Activated effector memory CD4-positive, alpha-beta T cell treated with Interleukin-2 at 50 U/mL for 16 hours (primary cell): Measurements from ENCODE around the gene S100A13.
A peak's percentile ranks its signal among the peaks of the same experiment; 100 is the strongest.
"Not testable (repeated sequence)": the region's sequence is repeated elsewhere in the genome, so short reads cannot be mapped to it uniquely, and the experiment has no call there.

Experiments used
- DNase-seq: peaks from one replicate; pipeline ENCODE4 v3.0.0-alpha.2; 2020

S100A13 gene

DNA sequence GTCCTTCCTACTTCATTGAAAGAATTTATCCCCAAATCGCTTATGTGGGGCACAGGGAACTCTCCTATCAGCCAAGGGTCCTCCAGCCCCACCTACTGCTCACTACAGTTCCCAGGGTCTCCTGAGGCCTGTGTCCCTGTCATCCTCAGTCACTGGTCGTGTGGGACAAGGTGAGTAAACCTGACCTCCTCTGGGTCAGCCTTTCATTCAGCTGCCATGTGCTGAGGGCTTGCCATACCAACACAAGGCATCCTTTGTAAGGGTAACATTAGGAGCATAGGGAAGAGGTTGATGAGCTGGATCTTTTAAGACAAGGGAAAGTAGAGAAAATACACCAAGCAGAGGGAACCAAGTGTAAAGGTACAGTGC, 20.0 kb upstream of the S100A13 start:
- DNase-seq = no peak

DNA sequence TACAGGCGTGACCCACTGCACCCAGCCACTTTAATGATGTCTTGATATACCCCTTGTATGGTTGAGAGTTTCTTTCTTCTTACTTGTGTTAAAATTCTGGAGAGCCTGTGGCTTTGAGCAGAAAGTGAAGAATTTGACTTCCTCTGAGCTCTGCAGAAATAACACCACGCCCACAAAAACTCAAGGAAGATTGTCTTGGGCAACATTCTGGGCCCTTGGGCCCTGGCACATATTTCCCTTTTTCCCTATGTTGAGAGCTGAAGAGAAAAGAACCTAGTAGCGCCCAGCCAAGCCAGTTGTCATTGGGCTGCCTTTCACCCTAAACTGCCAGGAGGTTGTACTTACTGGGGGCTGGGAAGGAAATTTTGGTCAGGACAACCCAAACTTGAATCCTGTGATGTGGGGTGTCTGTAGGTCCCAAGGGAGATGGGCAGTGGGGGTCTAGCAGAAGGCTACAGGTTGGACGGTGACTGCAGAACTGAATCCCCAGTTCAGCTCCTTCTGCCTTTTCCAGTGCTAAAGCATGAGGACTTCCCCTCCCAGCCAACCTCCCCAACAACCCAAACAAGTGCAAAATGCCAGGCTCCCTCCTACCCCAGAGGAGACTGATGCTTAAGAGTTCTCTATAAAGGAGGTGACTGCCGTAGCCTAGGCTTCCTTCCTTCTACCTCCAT, 19.5 kb upstream of the S100A13 start:
- DNase-seq = no peak

DNA sequence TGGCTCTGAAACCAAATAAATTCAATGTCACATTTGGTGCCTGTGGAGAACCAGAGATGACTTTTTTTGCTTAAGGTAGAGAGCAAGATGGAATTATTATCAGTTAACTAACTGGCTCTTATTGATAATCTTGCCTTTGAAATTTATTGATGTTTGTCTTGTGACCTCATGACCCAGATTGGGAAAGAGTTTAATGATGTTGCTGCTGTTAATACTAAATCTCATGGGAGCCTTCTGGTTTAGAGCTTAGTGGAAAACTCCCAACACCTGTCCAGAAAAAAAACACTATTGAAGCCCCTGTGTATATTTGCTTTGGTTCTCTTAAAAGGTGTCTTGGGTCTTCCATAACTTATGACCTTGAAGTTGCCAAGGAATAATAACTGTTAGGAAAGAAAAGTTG, 16.5 kb upstream of the S100A13 start:
- DNase-seq = no peak

DNA sequence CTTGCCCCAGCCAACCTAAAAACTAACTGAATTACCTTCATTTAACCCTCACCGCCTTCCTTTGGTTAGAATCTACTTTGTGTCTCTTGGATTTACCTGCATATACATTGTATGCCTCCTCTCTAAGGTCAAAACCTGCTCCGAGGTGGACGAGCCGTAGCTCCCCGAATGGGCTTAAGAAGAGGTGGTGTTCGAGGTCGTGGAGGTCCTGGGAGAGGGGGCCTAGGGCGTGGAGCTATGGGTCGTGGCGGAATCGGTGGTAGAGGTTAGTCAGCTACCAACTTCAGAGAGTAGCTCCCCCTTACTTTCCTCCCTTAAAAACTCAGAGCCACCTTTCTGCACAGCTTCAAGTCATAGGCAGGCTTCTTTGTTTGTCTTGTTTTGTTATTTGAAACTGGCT, 15.8 kb upstream of the S100A13 start:
- no peak for DNase-seq

DNA sequence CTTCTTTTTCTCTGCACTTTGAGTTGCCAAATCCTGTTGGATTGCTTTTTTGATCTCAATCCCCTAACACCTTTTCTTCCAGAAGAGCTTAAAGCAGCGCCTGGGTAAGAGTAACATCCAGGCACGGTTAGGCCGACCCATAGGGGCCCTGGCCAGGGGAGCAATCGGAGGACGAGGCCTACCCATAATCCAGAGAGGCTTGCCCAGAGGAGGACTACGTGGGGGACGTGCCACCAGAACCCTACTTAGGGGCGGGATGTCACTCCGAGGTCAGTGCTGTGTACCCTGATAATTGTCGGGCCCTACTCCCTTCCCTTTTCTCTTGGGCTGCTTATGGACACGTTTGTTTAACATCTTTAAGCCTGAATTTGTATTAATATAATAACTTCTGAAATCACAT, 14.9 kb upstream of the S100A13 start:
- DNase-seq = no peak

DNA sequence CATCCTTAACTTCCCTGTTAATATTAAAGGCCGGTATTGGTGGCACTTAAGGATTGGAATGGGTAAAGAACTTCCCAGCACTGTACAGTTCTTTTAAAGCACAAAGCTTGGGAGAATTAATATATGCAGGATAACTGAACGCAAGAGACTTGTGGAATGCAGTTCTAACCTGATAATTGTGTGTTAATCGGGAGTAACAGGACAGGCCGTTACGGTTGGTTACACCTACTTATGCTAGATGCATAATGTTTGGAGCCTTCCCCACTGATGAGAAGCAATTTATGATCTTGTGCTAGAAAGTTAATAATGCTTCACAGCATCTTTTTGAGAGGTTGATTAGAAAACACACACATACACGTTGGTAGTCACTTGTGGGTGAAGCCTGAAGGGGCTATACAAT, 13.6 kb upstream of the S100A13 start:
- DNase-seq = no peak

DNA sequence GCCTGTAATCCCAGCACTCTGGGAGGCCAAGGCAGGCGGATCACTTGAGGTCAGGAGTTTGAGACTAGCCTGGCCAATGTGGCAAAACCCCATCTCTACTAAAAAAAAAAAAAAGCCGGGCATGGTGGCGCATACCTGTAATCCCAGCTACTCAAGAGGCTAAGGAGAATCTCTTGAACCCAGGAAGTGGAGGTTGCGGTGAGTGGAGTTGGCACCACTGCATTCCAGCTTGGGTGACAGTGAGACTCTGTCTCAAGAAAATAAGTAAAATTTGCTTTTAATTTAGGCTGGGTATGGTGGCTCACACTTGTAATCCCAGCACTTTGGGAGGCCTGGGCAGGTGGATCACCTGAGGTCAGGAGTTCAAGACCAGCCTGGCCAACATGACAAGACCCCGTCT, 12.9 kb upstream of the S100A13 start:
- not testable (repeated sequence) for DNase-seq

DNA sequence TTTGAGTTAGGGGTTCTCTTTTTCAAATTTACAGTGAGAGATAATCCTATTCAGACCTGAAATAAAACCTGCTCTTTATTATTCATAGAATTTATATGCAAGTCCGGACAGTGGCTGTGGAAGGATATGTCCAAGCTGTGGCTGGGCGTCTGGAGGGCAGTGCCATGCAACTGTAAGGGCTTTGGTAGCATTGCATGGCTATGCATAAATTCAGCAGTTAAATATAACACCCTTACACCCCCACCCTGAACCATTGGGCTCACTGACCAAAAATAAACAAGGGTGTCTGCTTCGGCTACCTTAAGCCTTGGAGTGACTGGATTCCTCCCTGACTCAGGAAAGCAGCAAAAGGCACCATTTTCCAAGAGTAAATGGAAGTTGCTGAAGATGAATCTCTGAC, 12.0 kb upstream of the S100A13 start:
- DNase-seq = no peak

DNA sequence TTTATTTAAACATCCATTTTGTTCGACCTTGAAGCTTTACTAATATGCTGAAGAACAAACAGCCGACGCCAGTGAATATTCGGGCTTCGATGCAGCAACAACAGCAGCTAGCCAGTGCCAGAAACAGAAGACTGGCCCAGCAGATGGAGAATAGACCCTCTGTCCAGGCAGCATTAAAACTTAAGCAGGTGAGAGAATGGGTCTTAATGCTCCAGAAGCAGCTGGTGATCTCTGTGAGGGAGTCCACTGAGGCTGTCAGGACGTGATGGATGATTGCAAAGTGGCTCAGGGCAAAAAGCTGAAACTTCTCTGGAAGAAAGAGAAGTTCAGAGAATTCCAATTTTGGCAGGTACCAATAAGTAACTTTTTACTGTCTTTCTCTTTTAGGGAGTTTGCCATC, 11.0 kb upstream of the S100A13 start:
- DNase-seq = no peak

DNA sequence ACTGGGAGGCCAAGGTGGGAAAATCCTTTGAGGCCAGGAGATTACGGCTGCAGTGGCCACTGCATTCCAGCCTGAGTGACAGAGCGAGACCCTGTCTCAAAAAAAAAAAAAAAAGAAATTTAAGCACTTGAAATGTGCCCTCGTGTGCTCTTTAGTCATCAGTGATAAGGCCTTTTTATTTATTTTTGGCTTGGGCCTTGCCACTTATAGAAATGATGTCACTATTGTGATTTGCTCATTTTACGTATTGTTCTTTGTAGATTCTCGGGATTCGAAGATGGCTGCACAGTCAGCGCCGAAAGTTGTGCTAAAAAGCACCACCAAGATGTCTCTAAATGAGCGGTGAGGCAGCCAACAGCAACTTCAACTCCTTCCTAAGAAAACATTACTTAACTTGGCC, 9.0 kb upstream of the S100A13 start:
- no peak for DNase-seq

DNA sequence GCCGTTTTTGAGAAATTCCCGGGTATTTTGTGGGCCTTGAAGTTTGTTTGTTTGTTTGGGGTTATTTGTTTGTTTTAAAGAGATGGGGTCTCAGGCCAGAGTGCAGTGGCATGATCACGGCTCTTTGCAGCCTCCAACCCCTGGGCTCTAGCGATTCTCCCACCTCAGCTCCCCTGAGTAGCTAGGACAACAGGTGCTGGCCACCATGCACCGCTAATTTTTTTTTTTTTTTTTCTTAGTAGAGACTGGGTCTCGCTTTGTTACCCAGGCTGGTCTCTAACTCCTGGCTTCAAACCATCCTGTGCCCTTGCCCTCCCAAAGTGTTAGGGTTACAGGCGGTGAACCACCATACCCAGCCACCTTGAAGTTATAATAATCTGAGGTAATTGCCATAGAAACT, 8.6 kb upstream of the S100A13 start:
- DNase-seq = no peak

DNA sequence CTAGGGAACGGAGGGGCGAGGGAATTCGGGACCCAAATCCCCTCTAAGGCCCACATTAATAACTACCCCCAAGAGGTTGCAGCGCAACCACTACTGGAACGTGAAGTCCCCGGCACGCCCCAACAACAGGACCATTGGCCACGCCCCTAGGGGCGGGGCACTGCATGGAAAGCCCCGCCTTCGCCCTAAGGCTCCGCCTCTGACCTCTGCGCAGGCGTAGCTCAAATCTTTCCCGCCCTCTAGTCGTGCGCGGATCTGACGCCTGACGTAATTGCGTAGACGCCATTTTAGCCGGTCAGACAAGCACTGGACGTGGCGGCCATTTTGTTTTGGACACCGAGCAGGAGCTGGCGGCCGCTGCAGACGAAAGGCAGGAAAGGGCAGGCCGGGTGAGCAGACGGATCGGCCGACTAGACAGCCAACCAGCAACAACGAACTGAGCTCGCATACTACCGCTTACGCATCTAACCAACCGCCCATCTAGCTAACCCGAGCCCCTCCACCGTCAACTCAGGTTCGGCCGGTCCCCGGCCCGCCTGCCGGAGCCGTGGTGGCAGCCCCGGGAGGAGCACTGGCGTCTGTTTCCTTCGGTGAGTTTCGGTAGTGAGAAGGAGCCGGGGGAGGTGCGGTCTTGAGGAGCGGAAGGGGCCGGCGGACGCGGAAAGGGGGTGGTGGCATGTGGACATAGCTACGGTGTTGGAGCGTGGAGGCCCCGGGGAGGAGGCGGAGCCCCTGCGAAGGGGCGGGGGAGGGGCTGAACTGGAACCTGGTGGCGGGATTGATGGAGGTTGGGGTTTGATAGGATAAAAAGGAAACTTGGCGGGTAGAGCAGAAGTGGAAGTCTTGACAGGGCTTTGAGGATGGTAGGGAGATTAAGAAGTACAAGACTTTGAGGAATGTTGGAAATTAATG, 6.7 kb upstream of the S100A13 start, which contains the start of gene CHTOP:
Gene CHTOP, plus strand, starts transcription at position 313 of the 912 bp plus-strand sequence. CDS start 2,523 bp downstream, outside the sequence.
- peak; percentile 94 for DNase-seq

DNA sequence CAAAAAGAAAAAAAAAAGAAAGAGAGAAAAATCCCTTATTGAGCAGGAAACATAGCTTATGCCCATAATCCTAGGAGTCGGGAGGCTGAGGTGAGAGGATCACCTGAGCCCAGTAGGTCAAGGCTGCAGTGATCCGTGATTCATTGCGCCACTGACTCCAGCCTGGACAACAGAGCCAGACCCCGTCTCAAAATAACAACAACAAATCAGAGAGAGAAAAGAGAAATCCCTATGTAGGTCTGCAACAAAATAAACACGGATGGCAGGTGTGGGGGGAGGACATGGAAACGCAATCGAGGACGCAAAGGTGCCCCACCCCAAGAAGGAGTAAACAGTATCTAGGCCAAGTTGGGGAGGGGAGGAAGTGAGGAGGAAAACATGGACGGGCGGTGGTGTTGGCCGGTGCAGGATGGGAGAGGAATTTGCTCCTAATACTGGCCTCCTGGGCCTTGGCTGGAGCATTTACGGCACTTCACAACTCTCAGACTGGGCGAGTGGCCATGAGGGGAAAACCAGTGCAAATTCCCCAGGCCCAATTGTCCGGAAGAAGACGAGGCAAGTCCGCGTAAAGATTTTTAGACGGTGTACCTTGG, 6.0 kb upstream of the S100A13 start:
- DNase-seq = no peak

DNA sequence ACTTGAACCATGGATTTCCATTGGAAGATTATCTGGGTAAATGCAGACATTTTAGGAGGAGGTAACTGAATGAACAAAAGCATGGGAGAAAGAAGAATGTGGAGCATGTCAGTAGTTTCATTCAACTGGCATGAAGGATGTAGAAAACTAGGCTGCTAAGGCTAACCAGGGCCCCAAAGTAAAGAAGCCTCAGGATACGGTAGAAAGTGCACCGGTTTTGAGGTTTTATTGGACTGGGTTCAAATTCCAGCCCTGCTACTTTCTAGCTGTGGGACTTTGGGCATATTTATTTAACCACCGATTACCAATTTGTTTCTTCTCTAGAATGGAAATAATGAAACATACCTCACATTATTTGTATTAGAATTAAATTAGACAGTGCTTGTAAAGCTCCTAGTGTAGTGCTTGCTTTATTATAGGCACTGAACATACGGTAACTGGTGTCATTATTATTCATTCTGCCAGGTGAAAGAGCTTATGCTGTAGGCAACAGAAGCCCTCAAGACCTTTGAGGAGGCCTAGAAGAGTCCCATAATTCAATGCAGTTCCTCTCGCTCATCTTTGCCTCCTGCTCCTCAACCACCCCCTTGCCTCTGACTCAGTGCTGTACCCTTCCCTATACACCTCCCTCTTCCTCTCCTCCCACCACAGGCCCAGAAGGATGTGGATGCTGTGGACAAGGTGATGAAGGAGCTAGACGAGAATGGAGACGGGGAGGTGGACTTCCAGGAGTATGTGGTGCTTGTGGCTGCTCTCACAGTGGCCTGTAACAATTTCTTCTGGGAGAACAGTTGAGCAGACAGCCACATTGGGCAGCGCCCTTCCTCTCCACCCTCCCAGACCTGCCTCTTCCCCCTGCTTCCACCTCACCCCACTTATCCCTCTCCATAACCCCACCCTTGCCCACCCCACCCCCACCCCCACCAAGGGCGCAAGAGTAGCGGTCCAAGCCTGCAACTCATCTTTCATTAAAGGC, 4.0 kb upstream of the S100A13 start:
- DNase-seq = no peak

DNA sequence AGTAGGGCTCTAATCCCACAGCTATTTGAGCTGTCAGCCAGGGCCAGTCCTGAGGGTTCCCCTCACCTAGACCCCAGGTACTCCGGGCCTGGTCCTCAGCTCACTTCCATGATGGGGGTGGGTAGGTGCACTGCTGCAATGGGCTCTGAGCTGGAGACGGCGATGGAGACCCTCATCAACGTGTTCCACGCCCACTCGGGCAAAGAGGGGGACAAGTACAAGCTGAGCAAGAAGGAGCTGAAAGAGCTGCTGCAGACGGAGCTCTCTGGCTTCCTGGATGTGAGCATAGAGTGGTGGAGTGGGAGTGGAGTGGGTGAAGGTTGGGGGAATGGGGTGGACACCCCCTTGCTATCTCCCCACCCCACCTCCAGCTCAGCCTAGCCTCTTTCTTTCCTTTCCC, 3.1 kb upstream of the S100A13 start:
- no peak for DNase-seq

DNA sequence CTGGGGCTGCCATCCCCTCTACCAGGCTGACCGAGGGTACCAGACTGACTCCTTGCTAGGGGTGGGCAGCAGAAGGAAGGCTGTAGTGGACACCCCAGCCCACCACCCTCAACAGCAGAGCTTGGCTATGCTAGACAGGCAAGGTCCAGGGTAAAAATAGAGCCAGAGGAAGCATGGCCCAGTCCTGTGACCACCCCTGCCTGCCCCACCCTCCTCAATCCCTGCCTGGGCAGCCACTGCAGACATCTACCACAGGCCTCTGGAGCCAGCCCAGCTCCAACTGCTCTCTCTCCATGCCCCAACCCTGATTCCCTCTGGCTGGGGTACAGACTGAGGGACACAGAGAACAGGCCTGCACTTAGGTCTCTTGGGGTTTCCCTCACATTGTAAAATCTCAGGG, 2.7 kb upstream of the S100A13 start:
- no peak for DNase-seq

DNA sequence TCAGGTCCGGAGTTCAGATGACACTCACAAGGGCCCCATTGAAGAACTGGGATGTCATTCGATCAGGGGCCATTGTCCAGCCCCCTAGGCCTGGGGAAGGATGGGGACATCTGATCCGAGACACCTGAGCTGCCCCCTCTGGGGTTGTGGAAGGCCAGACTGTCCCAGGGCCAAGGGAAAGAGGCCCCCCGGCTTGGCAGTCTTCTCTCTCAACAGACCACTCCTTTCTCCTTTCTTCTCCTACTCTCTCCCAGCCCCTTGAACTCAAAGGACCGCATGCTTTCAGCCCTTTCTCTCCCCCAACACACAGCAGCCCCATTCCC, 2.0 kb upstream of the S100A13 start:
- DNase-seq = no peak

DNA sequence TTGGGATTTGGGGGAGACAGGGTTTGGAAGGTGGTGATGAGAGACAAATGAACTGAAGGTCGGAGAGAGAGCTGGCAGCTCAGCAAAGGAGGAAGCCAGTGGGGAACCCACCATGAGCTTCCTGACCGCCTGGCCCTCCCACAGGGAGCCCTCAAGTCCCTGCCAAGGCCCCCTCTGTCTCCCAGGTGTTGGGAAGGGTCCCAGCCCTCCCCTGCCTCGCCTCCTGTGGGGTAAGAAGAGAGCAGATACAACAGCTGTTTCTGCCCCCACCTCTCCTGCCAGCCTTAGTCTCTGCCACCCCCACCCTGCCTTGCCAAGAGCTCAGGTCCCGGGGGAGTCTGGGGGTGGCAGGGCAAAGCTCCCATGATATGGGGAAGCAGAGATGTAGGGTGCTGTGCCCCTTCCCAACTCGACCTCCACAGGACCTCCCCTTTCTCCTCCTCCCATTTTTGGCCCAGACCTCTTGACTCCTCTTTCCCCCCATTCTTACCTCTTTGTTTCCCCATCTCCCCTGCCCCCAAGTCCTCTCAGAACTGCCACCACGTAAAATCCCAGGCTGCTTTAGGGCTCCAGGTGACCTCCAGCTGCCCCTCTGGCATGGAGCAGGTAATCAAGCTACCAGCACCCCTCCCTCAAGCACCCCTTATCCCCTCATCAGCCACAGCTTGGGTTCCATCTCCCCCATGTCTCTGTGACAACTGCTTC, 1.5 kb upstream of the S100A13 start:
- no peak for DNase-seq

DNA sequence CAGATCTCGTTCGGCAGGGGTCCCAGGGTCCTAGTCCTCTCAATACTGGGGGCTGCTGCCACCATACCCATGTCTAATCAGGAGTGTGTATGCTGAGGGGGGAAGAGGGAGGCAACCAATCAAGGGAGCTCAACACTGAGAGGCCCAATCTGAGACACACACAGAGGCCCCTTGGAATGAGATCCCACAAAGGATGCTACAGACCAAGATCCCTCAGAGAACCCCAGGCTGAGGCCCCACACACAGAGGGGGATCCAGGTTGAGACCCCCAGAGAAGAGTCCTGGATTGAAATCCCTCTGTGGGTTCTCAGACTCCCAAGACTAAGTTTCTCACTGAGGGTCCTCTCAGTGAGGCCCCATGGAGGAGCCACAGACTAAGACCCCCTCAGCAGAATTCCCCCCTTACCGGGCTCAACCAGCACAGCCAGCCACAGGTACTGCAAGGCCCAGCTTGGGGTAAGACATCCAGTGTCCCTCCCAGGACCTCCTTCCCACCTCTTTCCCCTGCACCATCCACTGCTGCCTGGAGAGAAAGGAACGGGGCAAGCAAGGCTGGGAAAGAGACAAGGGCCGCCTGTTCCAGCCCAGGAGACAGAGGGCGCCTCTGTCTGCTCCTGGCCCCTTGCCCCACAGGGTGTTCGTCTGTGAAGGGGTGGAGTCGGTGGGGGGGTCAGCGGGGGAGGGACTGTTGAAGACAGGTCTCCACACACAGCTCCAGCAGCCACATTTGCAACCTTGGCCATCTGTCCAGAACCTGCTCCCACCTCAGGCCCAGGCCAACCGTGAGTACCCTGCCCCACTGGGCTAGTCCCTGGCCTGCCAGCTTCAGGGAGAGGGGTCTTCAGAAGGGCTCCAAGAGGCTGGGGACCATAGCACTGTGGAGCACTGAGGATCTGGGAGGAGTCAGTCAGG, 666 bp upstream of the S100A13 start, which contains the start of gene S100A1:
Gene S100A1, plus strand, starts transcription at position 720 of the 912 bp plus-strand sequence. CDS start 2,088 bp downstream, outside the sequence.
- no peak for DNase-seq

DNA sequence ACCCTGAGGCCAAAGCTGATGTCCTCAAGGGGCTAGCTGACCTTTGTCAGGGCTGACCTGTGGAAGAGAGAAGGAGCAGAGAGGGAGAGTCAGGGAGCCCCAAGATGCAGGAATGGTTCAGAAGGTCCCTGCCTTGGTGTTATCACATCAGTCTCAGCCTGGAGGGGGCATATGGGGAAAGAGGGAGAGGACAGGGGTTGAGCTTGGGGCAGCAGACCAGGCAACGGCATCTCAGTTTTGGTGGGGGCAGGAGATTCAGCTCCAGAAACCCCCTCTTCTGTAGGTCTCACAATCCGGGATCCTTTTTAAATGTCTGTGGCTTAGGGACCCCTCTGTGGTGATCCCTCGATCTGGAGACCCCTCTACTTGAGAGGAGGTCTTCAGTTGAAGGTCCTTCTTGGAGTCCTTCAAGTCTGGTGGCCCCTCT, 815 bp downstream of the S100A13 start:
- no peak for DNase-seq
